Left ventricle myocardium superior (tissue), 1 donor: Measurements from ENCODE around the gene CFAP92. TPM values are rescaled to one million over a fixed set of nuclear protein-coding genes. Genes with fewer than 3 reads are reported as not detected.
"Not testable (repeated sequence)": the region's sequence is repeated elsewhere in the genome, so short reads cannot be mapped to it uniquely, and the experiment has no call there.

Experiments
- ATAC-seq: fragments of 200-7000 bp; cut with Tn5 transposase; one replicate; pipeline ENCODE4 v1.9.1; 2020; ENCODE audit warnings: mild to moderate bottlenecking, moderate library complexity
- DNase-seq: peaks from one replicate; pipeline ENCODE4 v3.0.0-alpha.2; 2020
- intact Hi-C: fragments of 100-400 bp; cut with micrococcal nuclease; formaldehyde crosslinking; loops from one replicate; pipeline ENCODE4 v1.11.0; 2022
- total RNA-seq: library from RNA; stranded (reverse); fragmentation: NEBNext Ultra II Directional; extraction: Animal tissue kit (Norgen Biotek cat#: 25700); gene quantifications from one replicate; pipeline ENCODE4 v1.2.1, GENCODE V29; 2021
- donor health status: DM: no; HTN: yes; CAD: no; lungs with severe emphysema.

Gene CFAP92
- total RNA-seq, 1 donor from 2014 or later: 0.27 TPM

DNA sequence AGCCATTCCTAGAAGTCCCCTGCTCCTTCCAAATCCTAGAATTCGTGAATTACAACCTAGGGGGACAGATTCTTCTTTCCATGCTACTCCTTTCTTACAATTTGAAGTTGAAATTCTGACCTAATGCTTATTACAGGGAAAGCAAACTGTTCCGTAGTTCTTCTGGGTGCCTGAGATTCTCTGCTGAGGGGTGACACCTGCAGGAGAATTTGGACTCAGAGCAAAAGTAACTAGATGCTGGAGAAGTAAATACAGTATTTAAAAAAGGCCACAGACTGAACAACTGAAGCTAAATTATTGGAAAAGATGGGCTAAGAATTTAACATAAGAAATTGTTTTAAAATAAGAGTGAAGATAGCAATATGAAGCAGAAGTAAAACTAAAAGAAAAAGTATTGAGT lies 76.6 kb downstream of the CFAP92 start:
- DNase-seq: no peak
- ATAC-seq: peak; percentile 55
- intact Hi-C loops: no loop called here

DNA sequence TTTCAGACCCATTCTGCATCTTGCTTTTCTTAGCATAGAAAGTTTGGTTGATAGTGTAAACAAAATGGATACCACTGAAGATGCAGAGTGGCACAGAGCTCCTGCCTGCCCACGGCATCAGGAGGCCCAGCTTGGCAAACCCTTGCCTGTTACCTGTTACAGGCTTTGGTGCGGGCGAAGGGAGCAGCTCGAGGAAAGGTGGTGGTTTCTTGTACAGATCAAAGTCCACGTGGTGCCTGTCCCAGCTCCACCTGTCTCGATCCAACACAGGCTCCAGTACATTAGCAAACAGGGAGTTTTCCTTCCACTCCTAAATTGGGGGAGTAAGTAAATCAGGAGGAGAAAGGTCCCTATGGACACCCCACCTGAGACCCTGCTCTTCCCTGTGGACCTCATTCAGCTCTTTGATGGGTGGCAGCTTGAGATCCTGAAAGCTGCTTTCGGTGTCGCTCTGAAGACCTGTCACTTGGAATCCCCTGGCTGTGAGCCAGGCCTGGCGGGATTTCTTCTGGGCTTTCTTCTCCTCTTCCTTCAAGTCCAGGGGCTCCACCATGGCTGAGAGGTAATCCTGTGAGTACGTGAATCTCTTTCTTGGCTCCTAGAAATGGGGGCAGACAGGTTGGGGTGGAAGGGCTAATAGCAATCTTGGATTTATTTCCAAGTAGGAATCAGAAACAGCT lies 78.8 kb downstream of the CFAP92 start:
- ATAC-seq (no peak), DNase-seq (no peak)
- intact Hi-C loops: no loop called here

- ATAC-seq: peak; percentile 80
- peak; percentile 82 for DNase-seq
- intact Hi-C loops: no loop called here
Measured at GRCh38 chr3:128911911-128912310, 82.0 kb downstream of the CFAP92 start.

GRCh38 chr3:128910006-128910405 lies 83.9 kb downstream of the CFAP92 start:
- DNase-seq (no peak), ATAC-seq (no peak)
- intact Hi-C loops: no loop called here

DNA sequence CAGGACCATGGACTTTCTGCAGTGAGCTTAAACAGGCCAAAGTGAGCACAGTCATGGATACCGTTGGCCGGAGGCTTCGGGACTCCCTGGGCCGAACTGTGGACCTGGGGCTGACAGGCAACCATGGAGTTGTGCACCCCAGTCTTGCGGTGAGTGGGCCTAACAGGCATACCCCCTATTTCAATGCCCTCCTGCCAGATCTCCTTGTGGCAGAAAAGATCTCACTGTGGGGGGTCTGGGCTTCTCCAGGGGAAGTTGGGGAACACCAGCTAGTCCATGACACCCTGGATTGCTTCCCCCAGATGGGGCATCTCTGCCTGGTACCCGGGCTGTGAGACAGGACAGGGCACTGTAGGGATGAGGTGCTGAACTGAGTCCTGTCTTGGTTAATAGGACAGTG lies 84.9 kb downstream of the CFAP92 start:
- no peak for DNase-seq
- no peak for ATAC-seq
- intact Hi-C loops: no loop called here

GRCh38 chr3:128907706-128908445 lies 86.0 kb downstream of the CFAP92 start:
- intact Hi-C loops: no loop called here
- no peak for ATAC-seq
- no peak for DNase-seq

GRCh38 chr3:128906804-128907525 lies 86.9 kb downstream of the CFAP92 start:
- no peak for DNase-seq
- ATAC-seq: no peak
- intact Hi-C loops: no loop called here

DNA sequence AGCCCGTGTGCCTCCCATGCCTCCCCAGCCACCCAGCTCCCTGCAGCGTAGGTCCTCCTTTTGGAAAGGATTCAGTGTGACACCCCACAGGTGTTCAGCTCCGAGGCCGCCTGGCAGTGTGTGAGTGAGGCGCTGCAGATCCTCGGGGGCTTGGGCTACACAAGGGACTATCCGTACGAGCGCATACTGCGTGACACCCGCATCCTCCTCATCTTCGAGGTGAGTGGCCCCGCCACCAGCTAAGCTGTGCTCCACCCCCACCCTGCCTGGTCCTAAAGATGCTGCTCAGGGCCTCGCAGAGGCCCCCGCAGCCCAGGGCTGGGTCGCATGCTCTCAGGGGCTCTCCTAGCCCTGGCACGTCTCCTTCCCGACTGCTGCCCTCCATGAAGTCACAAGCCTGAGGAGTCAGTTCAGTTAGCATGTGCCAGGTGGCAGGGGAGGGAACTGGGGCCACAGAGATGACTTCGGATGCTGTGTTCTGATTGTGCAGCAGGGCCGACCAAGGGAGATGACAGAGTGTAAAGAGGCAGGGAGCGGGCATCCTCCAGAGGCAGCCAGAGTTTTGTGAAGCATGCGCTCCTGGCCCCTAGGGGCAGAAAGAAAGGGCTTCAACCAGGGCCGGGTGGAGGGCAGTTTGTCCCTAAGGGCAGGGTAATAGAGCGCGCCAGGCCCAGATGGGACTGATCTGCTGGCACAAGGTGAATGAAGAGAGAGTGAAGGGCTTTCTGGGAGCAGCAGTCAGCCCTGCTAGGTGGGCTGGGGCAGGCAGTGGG lies 87.7 kb downstream of the CFAP92 start:
- no peak for ATAC-seq
- intact Hi-C loops: no loop called here
- DNase-seq: no peak

GRCh38 chr3:128903501-128903900 lies 90.4 kb downstream of the CFAP92 start:
- ATAC-seq (no peak), DNase-seq (no peak)
- intact Hi-C loops: no loop called here

DNA sequence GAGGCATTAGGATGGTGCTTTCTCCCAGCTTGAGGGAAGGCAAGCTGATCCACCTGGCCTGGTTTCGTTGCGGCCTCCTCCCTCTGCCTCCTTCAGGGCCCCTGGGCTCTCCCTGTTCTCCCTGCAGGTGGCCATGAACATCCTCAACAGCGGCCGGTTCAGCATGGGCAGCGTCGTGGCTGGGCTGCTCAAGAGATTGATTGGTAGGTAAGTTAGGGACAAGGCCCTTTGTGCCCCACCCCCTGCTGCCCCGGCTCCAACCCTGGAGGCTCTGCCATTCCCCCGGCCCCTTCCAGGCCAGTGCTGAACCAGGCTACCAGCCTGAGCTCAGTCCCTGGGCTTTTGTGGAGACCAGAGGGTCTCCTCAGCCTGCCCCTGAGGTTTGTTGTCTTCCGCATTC lies 91.5 kb downstream of the CFAP92 start:
- intact Hi-C loops: no loop called here
- no peak for ATAC-seq
- no peak for DNase-seq

DNA sequence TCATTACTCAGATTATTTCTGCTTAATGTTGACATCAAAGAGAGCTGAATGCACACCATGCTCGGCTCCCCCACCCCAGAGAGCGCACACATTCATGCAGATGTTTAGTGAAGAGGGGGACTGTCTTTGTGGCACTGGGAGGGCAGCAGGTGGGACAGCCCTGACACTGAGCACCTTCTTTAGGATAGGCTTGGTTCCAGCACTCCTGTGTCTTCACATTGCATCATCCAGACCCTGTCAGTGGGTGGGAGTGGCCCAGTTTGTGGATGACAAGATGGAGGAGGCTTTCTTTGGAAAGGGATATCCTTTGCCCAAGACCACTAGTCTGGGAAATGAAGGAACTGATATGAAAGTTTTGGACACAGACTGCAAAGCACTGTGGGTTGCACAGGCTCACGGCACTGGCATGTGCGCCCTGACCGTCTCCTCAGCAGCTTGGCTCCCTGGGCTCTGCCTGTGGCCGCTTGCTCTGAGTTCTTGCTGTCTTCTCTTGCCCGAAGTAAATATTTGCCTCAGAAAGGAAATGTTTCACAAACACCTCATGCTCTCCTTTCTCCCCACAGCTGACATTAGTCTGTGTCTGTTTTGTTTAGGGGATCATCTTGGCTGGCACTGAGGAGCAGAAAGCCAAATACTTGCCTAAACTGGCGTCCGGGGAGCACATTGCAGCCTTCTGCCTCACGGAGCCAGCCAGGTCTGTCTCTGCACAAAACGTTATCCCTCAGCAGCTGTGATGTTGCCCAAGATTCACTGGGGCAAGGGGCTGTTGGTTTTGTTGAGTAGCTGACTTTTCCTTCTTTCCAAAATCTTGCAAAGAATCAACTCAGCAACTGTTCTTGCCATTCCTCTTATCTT lies 97.8 kb downstream of the CFAP92 start:
- intact Hi-C loops: no loop called here
- ATAC-seq (no peak), DNase-seq (no peak)

- DNase-seq (no peak), ATAC-seq (no peak)
- intact Hi-C loops: no loop called here
Measured at GRCh38 chr3:128889139-128889894, 104.6 kb downstream of the CFAP92 start.

GRCh38 chr3:128884992-128885391 lies 108.9 kb downstream of the CFAP92 start:
- ATAC-seq (no peak), DNase-seq (no peak)
- intact Hi-C loops: no loop called here

DNA sequence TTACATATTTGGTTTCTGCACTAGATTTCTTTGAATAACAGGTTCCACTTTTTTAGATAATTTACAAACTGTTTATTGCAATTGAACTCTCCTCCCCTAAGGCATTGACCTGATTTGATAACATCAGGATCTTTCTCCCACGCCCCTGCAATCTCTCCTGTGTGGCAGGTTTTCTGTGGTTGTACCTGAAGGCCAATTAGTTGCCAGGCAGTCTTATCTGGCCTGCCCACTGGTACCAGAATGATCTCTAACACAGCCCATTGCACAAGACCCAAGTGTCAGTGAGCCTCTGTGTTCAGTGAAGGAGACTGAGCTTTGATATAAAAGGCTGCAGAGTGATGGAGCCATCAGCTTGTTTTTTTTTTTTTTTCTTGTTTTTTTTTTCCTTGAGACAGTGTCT lies 111.2 kb downstream of the CFAP92 start:
- intact Hi-C loops: no loop called here
- ATAC-seq: no peak
- no peak for DNase-seq

DNA sequence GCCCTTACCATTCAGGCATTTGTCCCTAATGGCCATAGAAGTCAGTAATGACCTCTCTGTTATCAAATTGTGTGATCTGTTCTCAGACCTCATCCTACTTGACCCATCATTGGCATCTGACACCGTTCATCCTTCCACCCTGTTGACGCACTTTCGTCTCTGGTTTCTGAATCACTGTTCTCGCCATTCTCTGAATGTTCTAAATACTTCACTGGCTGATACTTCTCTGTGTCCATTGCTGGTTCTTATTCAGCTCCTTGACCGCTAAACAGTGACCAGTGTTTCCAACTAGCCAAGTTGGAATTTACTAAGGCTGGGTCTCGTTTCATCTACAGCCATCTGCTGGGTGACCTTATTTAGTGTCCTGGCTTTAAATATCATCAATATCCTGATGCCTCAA lies 112.3 kb downstream of the CFAP92 start:
- DNase-seq (no peak), ATAC-seq (no peak)
- intact Hi-C loops: no loop called here

DNA sequence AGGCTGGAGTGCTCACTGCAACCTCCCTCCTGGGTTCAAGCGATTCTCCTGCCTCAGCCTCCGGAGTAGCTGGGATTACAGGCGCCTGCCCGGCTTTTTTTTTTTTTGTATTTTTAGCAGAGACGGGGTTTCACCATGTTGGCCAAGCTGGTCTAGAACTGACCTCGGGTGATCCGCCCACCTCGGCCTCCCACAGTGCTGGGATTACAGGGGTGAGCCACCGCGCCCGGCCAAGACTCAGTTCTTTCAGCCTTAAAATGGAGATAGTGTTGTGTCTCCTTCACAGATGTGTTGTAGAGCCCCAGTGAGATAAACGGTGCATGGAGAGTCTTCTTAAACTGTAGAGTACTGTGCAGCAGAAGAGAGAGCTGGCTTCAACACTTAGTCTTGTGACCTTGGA lies 113.4 kb downstream of the CFAP92 start:
- intact Hi-C loops, ATAC-seq, DNase-seq: not testable (repeated sequence)

GRCh38 chr3:128879991-128880390 lies 113.9 kb downstream of the CFAP92 start:
- ATAC-seq (no peak), DNase-seq (no peak)
- intact Hi-C loops: no loop called here
